M059J (cell line): Measurements from ENCODE around the gene RNF11. TPM values are rescaled to one million over a fixed set of nuclear protein-coding genes. Genes with fewer than 3 reads are reported as not detected.

ENCODE experiments used
- DNase-seq: peaks from one replicate; pipeline ENCODE4 v3.0.0-alpha.2; 2012; ENCODE audit warnings: low read depth
- total RNA-seq: library from RNA; depleted of rRNA; stranded (reverse); fragments of >200 nt; shearing (Covaris generic); gene quantifications from 2 replicates; pipeline ENCODE4 v1.2.3, GENCODE V29; 2014; rRNA removed

The RNF11 gene
- total RNA-seq, 1 experiment from 2014 or later = 237 TPM

GRCh38 chr1:51313268-51313852 is 77.3 kb downstream of the RNF11 start:
- DNase-seq = peak; percentile 60

GRCh38 chr1:51313961-51314777 is 78.1 kb downstream of the RNF11 start:
- DNase-seq = peak; percentile 88

GRCh38 chr1:51314974-51315373 is 78.9 kb downstream of the RNF11 start:
- DNase-seq = no peak

- no peak for DNase-seq
These were observed 80.2 kb downstream of the RNF11 start for GRCh38 chr1:51316113-51316845.

DNA sequence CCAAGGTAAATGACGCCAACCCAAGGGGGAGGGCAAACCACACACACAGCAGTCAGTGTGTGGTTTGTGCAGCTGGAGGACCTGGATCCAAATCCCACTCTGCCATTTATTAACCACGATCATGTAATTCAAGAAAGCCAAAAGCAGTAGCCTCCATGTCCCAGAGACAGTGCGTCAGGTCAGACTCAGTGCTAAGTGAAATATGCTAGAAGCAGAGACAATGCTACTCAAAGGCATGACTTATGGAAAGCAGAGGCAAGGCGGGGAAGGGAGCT is 80.7 kb downstream of the RNF11 start:
- DNase-seq = no peak

- no peak for DNase-seq
These were observed 81.7 kb downstream of the RNF11 start for GRCh38 chr1:51317798-51318197.

DNA sequence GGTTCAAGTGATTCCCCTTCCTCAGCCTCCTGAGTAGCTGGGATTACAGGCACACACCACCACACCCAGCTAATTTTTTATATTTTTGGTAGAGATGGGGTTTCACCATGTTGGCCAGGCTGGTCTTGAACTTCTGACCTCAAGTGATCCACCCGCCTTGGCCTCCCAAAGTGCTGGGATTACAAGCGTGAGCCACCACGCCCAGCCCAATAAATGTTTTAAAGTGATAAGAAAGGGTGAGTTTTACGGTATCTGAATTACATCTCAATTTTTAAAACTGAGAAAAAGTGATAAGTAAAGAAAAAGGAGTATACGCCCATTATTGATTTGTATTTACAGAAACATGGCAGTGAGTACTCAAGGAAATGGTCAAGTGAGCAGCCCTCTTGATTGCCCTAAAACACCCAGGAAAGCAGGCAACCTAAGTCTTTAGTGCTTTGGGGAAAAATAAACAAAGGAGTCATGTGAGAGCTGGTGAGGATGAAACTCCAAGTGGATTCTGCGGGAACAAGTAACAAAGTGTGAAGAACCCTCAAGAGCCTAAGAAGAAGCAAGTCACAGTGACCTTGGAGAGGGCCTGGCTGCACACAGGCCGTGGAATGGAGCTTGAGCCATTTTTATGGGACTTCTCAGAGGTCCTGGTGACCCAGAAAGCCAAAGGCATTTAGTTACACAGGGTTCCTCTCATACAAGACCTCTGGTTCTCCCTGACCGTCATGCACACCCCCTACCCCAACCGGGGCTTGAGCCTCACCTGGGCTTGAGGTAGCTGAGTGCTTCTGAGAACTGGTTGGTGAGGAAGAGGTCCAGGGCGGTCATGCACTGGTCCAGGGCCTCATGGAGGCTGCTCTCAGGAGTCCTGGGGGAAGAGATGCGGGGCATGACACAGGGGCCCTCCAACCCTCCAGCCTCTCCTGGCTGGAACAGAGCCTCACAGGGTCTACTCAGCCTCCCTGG is 85.2 kb downstream of the RNF11 start:
- DNase-seq = no peak

GRCh38 chr1:51321924-51322280 is 85.8 kb downstream of the RNF11 start:
- DNase-seq = no peak

- no peak for DNase-seq
These were observed 86.5 kb downstream of the RNF11 start for GRCh38 chr1:51322417-51323101.

Other genes with a start within 250 kb of the RNF11 start
- gene C1orf185, start 134.0 kb upstream of the RNF11 start, total RNA-seq = not detected in 2 replicates
- 0.67 and 2.0 TPM in 2 replicates for gene TTC39A, start 94.3 kb downstream of the RNF11 start, total RNA-seq